Tibial nerve (tissue), 4 donors: ENCODE results near the gene LOXL1. TPM values are rescaled to one million over a fixed set of nuclear protein-coding genes. Genes with fewer than 3 reads are reported as not detected.

Experiments
- DNase-seq, 2 donors: peaks; one replicate each; pipeline ENCODE4 v3.0.0-alpha.2; 2019; ENCODE audit warnings: low spot score in 2 of 2
- H3K27ac ChIP-seq, 4 donors: fragments of 200-600 bp; sonication (generic) in 3 of 4; one replicate each; pipeline ENCODE4 v1.5.1; 2017 to 2019; ENCODE audit warnings: mild to moderate bottlenecking in 1 of 4
- H3K27me3 ChIP-seq, 2 donors: fragments of 200-600 bp; sonication (generic) in 1 of 2; one replicate each; pipeline versions ENCODE4 v1.5.1 to v1.6.0; 2017 to 2019
- H3K36me3 ChIP-seq, 3 donors: fragments of 200-600 bp; sonication (generic); one replicate each; pipeline ENCODE4 v1.5.1; 2018 to 2019
- H3K4me1 ChIP-seq, 4 donors: fragments of 200-600 bp; sonication (generic) in 3 of 4; one replicate each; pipeline ENCODE4 v1.5.1; 2017 to 2019
- H3K4me3 ChIP-seq, 4 donors: fragments of 200-600 bp; sonication (generic) in 3 of 4; one replicate each; pipeline ENCODE4 v1.5.1; 2017 to 2019; ENCODE audit warnings: mild to moderate bottlenecking in 1 of 4, moderate library complexity in 1 of 4
- H3K9me3 ChIP-seq, 4 donors: fragments of 200-600 bp; sonication (generic) in 3 of 4; one replicate each; pipeline ENCODE4 v1.5.1; 2017 to 2019
- CTCF ChIP-seq, 5 experiments: fragments of 200-600 bp in 3 of 5; fragments of 450-650 bp in 2 of 5; sonication (generic) in 3 of 5; IDR thresholded peaks; one replicate each; pipeline ENCODE4 v1.5.1; 2016 to 2019; ENCODE audit warnings: antibody characterized with exemption in 5 of 5, mild to moderate bottlenecking in 3 of 5, moderate library complexity in 2 of 5
- EP300 ChIP-seq, 2 donors: sonication (generic); formaldehyde crosslinking; IDR thresholded peaks; one replicate each; pipeline ENCODE4 v1.6.1; 2017; ENCODE audit warnings: antibody characterized with exemption in 2 of 2, mild to moderate bottlenecking in 1 of 2
- POLR2A ChIP-seq, 2 donors: fragments of 450-650 bp; IDR thresholded peaks; one replicate each; pipeline ENCODE4 v1.6.1; 2017; ENCODE audit warnings: antibody characterized with exemption in 2 of 2, mild to moderate bottlenecking in 2 of 2, moderate library complexity in 2 of 2
- WGBS, 2 donors: methylation state at CpG; one replicate each; pipeline ENCODE4 v1.1.5; 2018; 5-methylcytosine and 5-hydroxymethylcytosine counted together
- total RNA-seq, 4 donors: library from RNA; depleted of rRNA; stranded (reverse); fragments of >200 nt; gene quantifications; one replicate each; pipeline ENCODE4 v1.1.0, GENCODE V29; 2016

LOXL1 gene
- total RNA-seq, 4 donors from 2014 or later: 21.6 to 29.1 (median 24.4) TPM

- 70 to 81% methylated on average over 5 of the region's 5 CpGs for WGBS, 2 donors
- TF ChIP-seq EP300 (IDR thresholded peaks at IDR 0.05) (no peak), POLR2A (IDR thresholded peaks at IDR 0.05) (no peak), CTCF (IDR thresholded peaks at IDR 0.05) (no peak)
Measured at GRCh38 chr15:73962433-73962832, 36.2 kb downstream of the LOXL1 start.

GRCh38 chr15:73964736-73965093 lies 38.5 kb downstream of the LOXL1 start:
- Histone ChIP-seq H3K9me3 (no peaks in the 10 kb centered on the region), H3K4me3 (no peak overlapping the region), H3K27ac (peak overlapping the region in 2 of 4 donors; percentile 36 to 38), H3K27me3 (no peaks in the 10 kb centered on the region), H3K36me3 (no peaks in the 10 kb centered on the region), H3K4me1 (peaks cover 0 to 20% (median 15%) of the 10 kb centered on the region in 4 donors)
- DNase-seq: peak; percentile 90 to 98
- TF ChIP-seq CTCF (IDR thresholded peaks at IDR 0.05) (peak; percentile 93 to 95 (median 93)), EP300 (IDR thresholded peaks at IDR 0.05) (peak in 1 of 2 donors; percentile 31), POLR2A (IDR thresholded peaks at IDR 0.05) (no peak)
- 10% methylated on average over 10 of the region's 11 CpGs for WGBS, 2 donors

More at GRCh38 chr15:73962433-73962832, 36.2 kb downstream of the LOXL1 start:
- Histone ChIP-seq H3K27me3 (no peaks in the 10 kb centered on the region), H3K4me1 (peaks cover 0 to 20% (median 15%) of the 10 kb centered on the region in 4 donors), H3K9me3 (no peaks in the 10 kb centered on the region), H3K27ac (no peak overlapping the region), H3K4me3 (no peak overlapping the region), H3K36me3 (no peaks in the 10 kb centered on the region)
- DNase-seq: no peak

- peak overlapping the region in 1 of 4 donors; percentile 7 for H3K4me3 ChIP-seq
- TF ChIP-seq POLR2A (IDR thresholded peaks at IDR 0.05): no peak
- TF ChIP-seq EP300 (IDR thresholded peaks at IDR 0.05): no peak
- TF ChIP-seq CTCF (IDR thresholded peaks at IDR 0.05): peak in 2 of 5 experiments; percentile 9 to 32
Measured at GRCh38 chr15:73965094-73965757, 39.0 kb downstream of the LOXL1 start.

GRCh38 chr15:73965758-73966113 lies 39.5 kb downstream of the LOXL1 start:
- H3K4me3 ChIP-seq: no peak overlapping the region
- peaks cover 0 to 20% (median 15%) of the 10 kb centered on the region in 4 donors for H3K4me1 ChIP-seq
- no peak for DNase-seq
- H3K9me3 ChIP-seq: no peaks in the 10 kb centered on the region
- no peak for TF ChIP-seq EP300 (IDR thresholded peaks at IDR 0.05)
- no peak for TF ChIP-seq POLR2A (IDR thresholded peaks at IDR 0.05)
- TF ChIP-seq CTCF (IDR thresholded peaks at IDR 0.05): no peak
- H3K27ac ChIP-seq: peak overlapping the region in 1 of 4 donors; percentile 72
- H3K27me3 ChIP-seq: no peaks in the 10 kb centered on the region
- 41 to 44% methylated on average over 2 of the region's 2 CpGs for WGBS, 2 donors
- no peaks in the 10 kb centered on the region for H3K36me3 ChIP-seq

More at GRCh38 chr15:73965094-73965757, 39.0 kb downstream of the LOXL1 start:
- WGBS, 2 donors: 53 to 59% methylated on average over 3 to 11 of the region's 13 CpGs
- Histone ChIP-seq H3K36me3 (no peaks in the 10 kb centered on the region), H3K4me1 (peaks cover 0 to 20% (median 15%) of the 10 kb centered on the region in 4 donors), H3K9me3 (no peaks in the 10 kb centered on the region), H3K27ac (peak overlapping the region in 2 of 4 donors; percentile 38 to 72), H3K27me3 (no peaks in the 10 kb centered on the region)
- no peak for DNase-seq

- no peak overlapping the region for H3K27ac ChIP-seq
- DNase-seq: no peak
Measured at GRCh38 chr15:73968461-73968860, 42.2 kb downstream of the LOXL1 start.

More at GRCh38 chr15:73968461-73968860, 42.2 kb downstream of the LOXL1 start:
- no peak overlapping the region for H3K4me3 ChIP-seq
- no peak for TF ChIP-seq CTCF (IDR thresholded peaks at IDR 0.05)
- TF ChIP-seq POLR2A (IDR thresholded peaks at IDR 0.05): no peak
- no peak for TF ChIP-seq EP300 (IDR thresholded peaks at IDR 0.05)
- WGBS, 2 donors: 91 to 93% methylated on average over 3 of the region's 3 CpGs
- no peaks in the 10 kb centered on the region for H3K36me3 ChIP-seq
- peaks cover 0 to 31% (median 19%) of the 10 kb centered on the region in 4 donors for H3K4me1 ChIP-seq
- H3K9me3 ChIP-seq: no peaks in the 10 kb centered on the region
- no peaks in the 10 kb centered on the region for H3K27me3 ChIP-seq
